Endothelial cell of umbilical vein (primary cell): Measurements from ENCODE around the gene ATXN7. TPM values are rescaled to one million over a fixed set of nuclear protein-coding genes. Genes with fewer than 3 reads are reported as not detected.

Experiments used
- BruUV-seq: library from RNA; stranded (reverse); fragments of 400-500 nt; replicated peaks from 2 replicates; lab custom pipeline; 2021; lab: Mats Ljungman, UMichigan
- CTCF ChIA-PET: fragments of 300-600, 350-600 bp; sonication (Branson Sonifier 250); formaldehyde crosslinking; loops from one replicate; lab custom pipeline; 2021; ENCODE audit warnings: antibody characterized with exemption, inconsistent platforms; lab: Charles Lee
- POLR2A ChIA-PET: fragments of 300-600, 350-600 bp; sonication (Branson Sonifier 250); formaldehyde crosslinking; loops from one replicate; lab custom pipeline; 2021; ENCODE audit warnings: antibody characterized with exemption, inconsistent platforms; lab: Charles Lee
- DNase-seq: peaks from one replicate; pipeline ENCODE4 v3.0.0-alpha.2; 2011; ENCODE audit warnings: low read depth, low spot score
- FAIRE-seq: peaks from 2 replicates; lab custom pipeline; 2011; peaks lifted over from hg19 to GRCh38; lab: Jason Lieb, UNC
- H2AFZ ChIP-seq: 2 replicates; pipeline ENCODE4 v1.6.0; 2012; ENCODE audit warnings: low read depth, low read length, control low read depth, inconsistent platforms
- H3K27ac ChIP-seq: 2 replicates; pipeline ENCODE4 v1.5.1; 2011; ENCODE audit warnings: low read depth, mild to moderate bottlenecking, control low read depth, low read length, moderate library complexity; ENCODE audit not compliant: insufficient read depth
- H3K27me3 ChIP-seq, 2 experiments: 2 replicates each; pipeline versions ENCODE4 v1.6.0 to v1.6.1; 2011; ENCODE audit warnings: low read length in 2 of 2, mixed read lengths in 1 of 2; ENCODE audit not compliant: control insufficient read depth in 2 of 2, insufficient read depth in 2 of 2
- H3K36me3 ChIP-seq, 2 experiments: 2 replicates in 1 of 2; 3 replicates in 1 of 2; pipeline ENCODE4 v1.5.1; 2011; ENCODE audit warnings: low read length in 2 of 2, mild to moderate bottlenecking in 1 of 2, moderate library complexity in 1 of 2; ENCODE audit not compliant: control insufficient read depth in 2 of 2, insufficient read depth in 2 of 2; ENCODE audit errors: extremely low read depth in 1 of 2
- H3K4me1 ChIP-seq: 3 replicates; pipeline ENCODE4 v1.5.1; 2011; ENCODE audit warnings: mild to moderate bottlenecking, low read length; ENCODE audit not compliant: control insufficient read depth, insufficient read depth; ENCODE audit errors: extremely low read depth
- H3K4me2 ChIP-seq: 2 replicates; pipeline ENCODE4 v1.6.1; 2011; ENCODE audit warnings: low read length, control low read depth, mixed read lengths; ENCODE audit not compliant: insufficient read depth
- H3K4me3 ChIP-seq, 3 experiments: fragments of 200-600 bp in 1 of 3; sonication (generic), shearing (Covaris generic) in 1 of 3; replicated peaks in 1 of 3; 2 replicates each; pipeline ENCODE4 v1.5.1; 2011 to 2016; ENCODE audit warnings: control low read depth in 3 of 3, low read length in 3 of 3, mild to moderate bottlenecking in 2 of 3, inconsistent platforms in 1 of 3, low read depth in 1 of 3, moderate library complexity in 1 of 3; ENCODE audit not compliant: insufficient read depth in 1 of 3
- H3K79me2 ChIP-seq: 2 replicates; pipeline ENCODE4 v1.6.0; 2012; ENCODE audit warnings: low read length, inconsistent platforms; ENCODE audit not compliant: control insufficient read depth, insufficient read depth
- H3K9ac ChIP-seq: replicated peaks from 2 replicates; pipeline ENCODE3; 2011; ENCODE audit warnings: low read length, control low read depth; ENCODE audit not compliant: insufficient read depth; ENCODE audit errors: extremely low read depth
- H3K9me1 ChIP-seq: replicated peaks from 3 replicates; pipeline ENCODE4 v1.6.0; 2011; ENCODE audit warnings: mild to moderate bottlenecking, low read length; ENCODE audit not compliant: control insufficient read depth, insufficient read depth; ENCODE audit errors: extremely low read depth
- H3K9me3 ChIP-seq: replicated peaks from 2 replicates; pipeline ENCODE4 v1.5.1; 2012; ENCODE audit warnings: low read length, inconsistent platforms; ENCODE audit not compliant: control insufficient read depth, insufficient read depth
- H4K20me1 ChIP-seq: replicated peaks from 2 replicates; pipeline ENCODE3; 2011; ENCODE audit warnings: mild to moderate bottlenecking, low read length; ENCODE audit not compliant: control insufficient read depth, insufficient read depth; ENCODE audit errors: extremely low read depth
- CTCF ChIP-seq, 2 donors: IDR thresholded peaks; 1 replicate in 1 of 2; 2 replicates in 1 of 2; pipeline ENCODE4 v1.5.1; 2011; ENCODE audit warnings: low read length in 2 of 2, mild to moderate bottlenecking in 2 of 2, moderate library complexity in 2 of 2, control low read depth in 1 of 2, inconsistent platforms in 1 of 2, low read depth in 1 of 2; ENCODE audit not compliant: insufficient read depth in 1 of 2; ENCODE audit errors: extremely low read depth in 1 of 2
- EZH2 ChIP-seq: IDR thresholded peaks from 2 replicates; pipeline ENCODE4 v1.6.1; 2012; ENCODE audit warnings: borderline replicate concordance, low read depth, mild to moderate bottlenecking, moderate library complexity, low read length, inconsistent platforms; ENCODE audit not compliant: severe bottlenecking
- FOS ChIP-seq: IDR thresholded peaks from 2 replicates; pipeline ENCODE4 v1.6.1; 2011; ENCODE audit warnings: mild to moderate bottlenecking, low read length, moderate library complexity, borderline replicate concordance; ENCODE audit not compliant: insufficient read depth
- GATA2 ChIP-seq: IDR thresholded peaks from 2 replicates; pipeline ENCODE4 v1.7.0; 2011; ENCODE audit warnings: low read depth, mild to moderate bottlenecking, moderate library complexity, mixed read lengths, low read length; ENCODE audit not compliant: insufficient read length, insufficient read depth
- JUN ChIP-seq: IDR thresholded peaks from 2 replicates; pipeline ENCODE4 v1.6.1; 2011; ENCODE audit warnings: borderline replicate concordance, low read depth; ENCODE audit not compliant: insufficient read length, insufficient read depth
- MYC ChIP-seq: IDR thresholded peaks from one replicate; pipeline ENCODE4 v1.6.1; 2011; ENCODE audit warnings: mild to moderate bottlenecking, low read depth, low read length
- POLR2A ChIP-seq: IDR thresholded peaks from 2 replicates; pipeline ENCODE4 v1.6.1; 2012; ENCODE audit warnings: low read depth, mild to moderate bottlenecking, control low read depth, low read length
- POLR2AphosphoS5 ChIP-seq: IDR thresholded peaks from 2 replicates; pipeline ENCODE4 v1.6.1; 2012; ENCODE audit warnings: low read depth, mild to moderate bottlenecking, control low read depth, low read length, moderate library complexity; ENCODE audit not compliant: insufficient read depth
- dilution Hi-C: fragments of 300-500 bp; cut with MboI; formaldehyde crosslinking; loops from one replicate; pipeline ENCODE4 v1.15.0; 2019; ENCODE audit warnings: low sequenced_read_pairs; ENCODE audit not compliant: extremely low pct_ligation_motif_present
- intact Hi-C: fragments of 100-400 bp; cut with micrococcal nuclease; formaldehyde crosslinking; loops from one replicate; pipeline ENCODE4 v1.10.0; 2022
- polyA plus RNA-seq, 4 experiments: library from polyadenylated mRNA; depleted of rRNA in 3 of 4; stranded (reverse) in 3 of 4; unstranded in 1 of 4; fragments of >200 nt; gene quantifications; 2 replicates each; pipeline versions ENCODE4 v1.2.1 to v1.2.3, GENCODE V29; 2011 to 2012; ENCODE audit warnings: missing spikeins in 1 of 4
- total RNA-seq: library from RNA; stranded (reverse); gene quantifications from 2 replicates; pipeline ENCODE4 v1.2.3, GENCODE V29; 2021
- TF ChIP-seq, protein P1 (sequence below): IDR thresholded peaks from 2 replicates; pipeline ENCODE4 v1.6.1; 2011; ENCODE audit not compliant: insufficient read depth, insufficient read length

The ATXN7 gene
- total and polyA plus RNA-seq, 2 donors (not counting 3 experiments of a cell fraction or from before 2014, with no cell fraction given) = 21.2 to 34.7 TPM

- no TSS peak for BruUV-seq
- Histone ChIP-seq H3K4me1 (peaks cover 12% of the 10 kb centered on the region), H3K79me2 (peaks cover 38% of the 10 kb centered on the region), H3K27ac (no peak overlapping the region), H3K36me3 (no peaks in the 10 kb centered on the region), H2AFZ (no peak overlapping the region), H3K9ac (no peak overlapping the region), H3K4me3 (no peak overlapping the region), H3K9me3 (no peaks in the 10 kb centered on the region), H3K9me1 (no peaks in the 10 kb centered on the region), H4K20me1 (no peaks in the 10 kb centered on the region), H3K4me2 (no peak overlapping the region), H3K27me3 (no peaks in the 10 kb centered on the region)
- no peak for TF ChIP-seq CTCF (IDR thresholded peaks at IDR 0.05; ENCODE audit: extremely low read depth in 1 of 2, insufficient read depth in 1 of 2, low read depth in 1 of 2, low read length in 2 of 2)
- TF ChIP-seq MYC = no peak
- TF ChIP-seq, protein P1, sequence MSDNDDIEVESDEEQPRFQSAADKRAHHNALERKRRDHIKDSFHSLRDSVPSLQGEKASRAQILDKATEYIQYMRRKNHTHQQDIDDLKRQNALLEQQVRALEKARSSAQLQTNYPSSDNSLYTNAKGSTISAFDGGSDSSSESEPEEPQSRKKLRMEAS = no peak
- no peak for TF ChIP-seq JUN
- no peak for TF ChIP-seq EZH2
- no peak for TF ChIP-seq POLR2AphosphoS5
- TF ChIP-seq GATA2 = no peak
- TF ChIP-seq POLR2A = no peak
- no peak for TF ChIP-seq FOS
- DNase-seq = no peak
- intact Hi-C loops (no loop called here), dilution Hi-C loops (no loop called here)
- no peak for FAIRE-seq
- CTCF ChIA-PET = no interaction called here
- POLR2A ChIA-PET = no interaction called here
Measured at GRCh38 chr3:63853106-63853505, 10.6 kb upstream of the ATXN7 start.
